NB4 (cell line): Measurements from ENCODE around the gene FOXRED1.

ENCODE experiments used
- MYC ChIP-seq: IDR thresholded peaks from 2 replicates; pipeline ENCODE4 v1.6.1; 2011; ENCODE audit warnings: low read depth, low read length
- TF ChIP-seq, protein P1 (sequence below): IDR thresholded peaks from one replicate; pipeline ENCODE4 v1.5.1; 2012; ENCODE audit warnings: low read depth, low read length
- TF ChIP-seq, protein P2 (sequence below): IDR thresholded peaks from 2 replicates; pipeline ENCODE4 v1.6.1; 2011; ENCODE audit warnings: low read depth, low read length

DNA sequence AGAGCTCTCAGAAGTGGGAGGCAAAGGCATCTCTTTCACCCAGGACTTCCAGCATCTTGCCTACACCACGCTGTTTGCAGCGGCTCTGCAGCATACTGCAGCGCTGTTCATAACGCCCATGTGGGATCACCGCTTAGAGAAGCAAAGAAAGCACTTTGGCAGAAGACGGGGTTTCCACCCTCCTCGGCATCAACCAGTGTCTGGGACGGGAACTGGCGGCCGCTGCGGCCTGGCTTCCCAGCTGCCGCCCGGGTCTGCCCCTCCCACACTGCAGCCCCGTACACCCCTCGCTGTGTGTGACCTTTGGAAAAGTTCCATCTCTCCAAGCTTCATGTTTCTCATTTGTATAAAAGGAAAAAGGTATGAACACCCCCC, 13.4 kb downstream of the FOXRED1 start:
- no peak for TF ChIP-seq MYC
- TF ChIP-seq, protein P1, sequence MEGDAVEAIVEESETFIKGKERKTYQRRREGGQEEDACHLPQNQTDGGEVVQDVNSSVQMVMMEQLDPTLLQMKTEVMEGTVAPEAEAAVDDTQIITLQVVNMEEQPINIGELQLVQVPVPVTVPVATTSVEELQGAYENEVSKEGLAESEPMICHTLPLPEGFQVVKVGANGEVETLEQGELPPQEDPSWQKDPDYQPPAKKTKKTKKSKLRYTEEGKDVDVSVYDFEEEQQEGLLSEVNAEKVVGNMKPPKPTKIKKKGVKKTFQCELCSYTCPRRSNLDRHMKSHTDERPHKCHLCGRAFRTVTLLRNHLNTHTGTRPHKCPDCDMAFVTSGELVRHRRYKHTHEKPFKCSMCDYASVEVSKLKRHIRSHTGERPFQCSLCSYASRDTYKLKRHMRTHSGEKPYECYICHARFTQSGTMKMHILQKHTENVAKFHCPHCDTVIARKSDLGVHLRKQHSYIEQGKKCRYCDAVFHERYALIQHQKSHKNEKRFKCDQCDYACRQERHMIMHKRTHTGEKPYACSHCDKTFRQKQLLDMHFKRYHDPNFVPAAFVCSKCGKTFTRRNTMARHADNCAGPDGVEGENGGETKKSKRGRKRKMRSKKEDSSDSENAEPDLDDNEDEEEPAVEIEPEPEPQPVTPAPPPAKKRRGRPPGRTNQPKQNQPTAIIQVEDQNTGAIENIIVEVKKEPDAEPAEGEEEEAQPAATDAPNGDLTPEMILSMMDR: no peak
- TF ChIP-seq, protein P2, sequence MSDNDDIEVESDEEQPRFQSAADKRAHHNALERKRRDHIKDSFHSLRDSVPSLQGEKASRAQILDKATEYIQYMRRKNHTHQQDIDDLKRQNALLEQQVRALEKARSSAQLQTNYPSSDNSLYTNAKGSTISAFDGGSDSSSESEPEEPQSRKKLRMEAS: no peak
